HT-29 (cell line): ENCODE results near the gene EPS8L3. TPM values are rescaled to one million over a fixed set of nuclear protein-coding genes. Genes with fewer than 3 reads are reported as not detected.

Experiments used
- DNase-seq: peaks from one replicate; pipeline ENCODE4 v3.0.0-alpha.2; 2015; ENCODE audit warnings: low spot score
- total RNA-seq: library from RNA; depleted of rRNA; stranded (reverse); fragments of >200 nt; shearing (Covaris generic); gene quantifications from 2 replicates; pipeline ENCODE4 v1.2.3, GENCODE V29; 2014

EPS8L3 gene
- total RNA-seq, 1 experiment from 2014 or later, result 120 TPM

DNA sequence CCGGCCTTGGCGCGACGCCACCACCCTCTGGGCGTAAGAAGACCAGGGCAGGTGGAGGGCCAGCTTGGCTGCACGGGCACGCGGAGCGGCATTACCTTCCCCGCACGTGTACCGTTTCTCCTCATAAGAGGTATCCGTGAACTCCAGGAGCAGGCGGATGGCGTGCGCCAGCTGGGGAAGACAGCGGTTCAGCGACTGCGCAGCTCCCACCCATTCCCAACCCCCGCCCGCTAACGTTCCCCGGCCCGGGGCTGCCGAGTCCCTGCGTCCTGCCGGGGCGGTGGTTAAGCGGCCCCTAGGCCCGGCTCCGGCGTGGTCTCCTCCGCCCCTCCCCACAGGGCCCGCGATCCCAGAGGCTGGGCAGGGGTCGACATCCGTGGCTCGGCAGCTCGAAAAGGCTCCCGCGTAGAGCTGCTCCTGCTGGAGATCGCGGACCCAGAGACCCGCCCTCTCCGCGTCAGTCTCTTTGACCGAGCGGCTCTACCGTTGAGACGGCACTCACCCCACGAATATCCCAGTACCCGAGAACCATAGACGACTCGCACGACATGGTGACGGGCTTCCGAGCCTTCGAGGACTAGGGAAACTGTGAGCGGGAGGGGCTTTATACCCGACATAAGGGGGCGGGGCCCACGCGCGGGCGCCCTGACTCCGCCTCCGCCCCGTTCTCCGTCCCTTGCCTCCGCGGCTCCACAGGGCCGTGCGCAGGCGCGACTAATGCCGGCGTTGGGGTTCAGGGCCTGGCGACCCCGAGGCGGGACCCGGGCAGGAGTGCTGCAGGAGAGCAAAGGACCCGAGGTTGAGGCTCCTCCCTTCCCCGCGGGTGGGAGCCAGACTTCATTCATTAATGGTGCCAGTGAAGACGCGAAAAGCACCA is 23.7 kb downstream of the EPS8L3 start:
- DNase-seq, result no peak

- no peak for DNase-seq
Observed at GRCh38 chr1:109733236-109733870, 30.4 kb downstream of the EPS8L3 start.

DNA sequence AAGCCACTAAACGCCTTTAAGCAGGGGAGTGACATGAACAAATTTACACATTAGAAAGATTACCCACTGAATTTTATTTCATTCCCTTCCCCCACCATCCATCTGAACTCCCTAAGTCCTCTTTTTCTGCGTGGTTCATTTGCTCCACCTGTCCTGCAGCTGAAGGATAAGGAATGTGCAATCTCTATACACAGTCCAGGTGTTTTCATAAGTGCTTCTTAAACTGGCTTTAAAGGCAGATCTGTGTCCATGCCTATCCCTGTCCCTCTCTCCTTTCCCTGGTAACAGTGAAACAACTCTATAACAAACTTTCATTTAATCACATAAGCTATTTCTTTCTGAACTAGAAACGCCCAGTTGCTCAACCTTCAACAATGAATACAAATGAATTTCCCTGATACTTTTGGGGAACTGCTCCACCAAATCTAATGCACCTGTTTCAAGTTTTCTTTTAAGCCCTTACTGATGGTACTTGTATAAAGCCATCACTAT is 31.3 kb downstream of the EPS8L3 start:
- peak; percentile 67 for DNase-seq

- no peak for DNase-seq
Observed at GRCh38 chr1:109730666-109731065, 33.1 kb downstream of the EPS8L3 start.

DNA sequence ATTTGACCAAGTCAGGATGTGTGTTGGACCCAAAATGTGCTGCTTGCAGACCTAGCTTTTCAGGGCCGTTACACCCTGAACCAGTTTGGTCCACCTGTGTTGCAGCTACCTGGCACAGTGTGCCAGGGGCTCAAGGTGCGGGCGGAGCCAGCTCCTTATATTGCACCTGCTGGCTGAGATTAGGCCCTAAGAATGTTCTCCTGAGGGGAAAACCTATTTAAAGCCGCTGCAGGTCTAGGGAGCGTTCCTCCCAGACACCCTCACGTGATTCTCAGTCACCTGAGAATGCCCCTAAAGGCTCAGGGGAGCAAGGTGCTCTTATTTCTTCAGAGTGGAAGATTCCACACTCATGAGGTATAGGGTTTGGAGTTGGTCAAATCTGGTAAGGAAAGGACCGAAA is 34.9 kb downstream of the EPS8L3 start:
- DNase-seq, result no peak

- no peak for DNase-seq
Observed at GRCh38 chr1:109726728-109727373, 36.9 kb downstream of the EPS8L3 start.

DNA sequence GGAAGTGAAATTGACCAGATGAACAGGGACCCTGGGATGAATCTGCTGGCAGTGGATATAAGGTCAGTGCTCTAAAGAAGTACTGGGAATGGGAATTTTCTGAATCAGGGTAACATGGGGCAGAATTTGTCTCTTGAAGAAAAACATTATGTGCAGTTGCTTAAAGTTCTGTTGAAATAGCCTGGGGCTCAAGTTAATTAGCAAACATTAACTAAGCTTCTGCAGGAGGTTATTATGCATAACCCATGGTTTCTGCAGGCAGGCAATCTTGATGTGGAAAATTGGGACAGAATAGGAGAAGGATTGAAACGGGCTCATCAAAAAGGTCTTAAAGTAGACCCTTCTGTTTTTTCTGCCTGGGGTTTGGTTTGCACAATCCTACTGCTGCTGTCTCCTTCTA is 37.7 kb downstream of the EPS8L3 start:
- DNase-seq, result no peak

GRCh38 chr1:109725510-109725909 is 38.2 kb downstream of the EPS8L3 start:
- DNase-seq, result no peak

DNA sequence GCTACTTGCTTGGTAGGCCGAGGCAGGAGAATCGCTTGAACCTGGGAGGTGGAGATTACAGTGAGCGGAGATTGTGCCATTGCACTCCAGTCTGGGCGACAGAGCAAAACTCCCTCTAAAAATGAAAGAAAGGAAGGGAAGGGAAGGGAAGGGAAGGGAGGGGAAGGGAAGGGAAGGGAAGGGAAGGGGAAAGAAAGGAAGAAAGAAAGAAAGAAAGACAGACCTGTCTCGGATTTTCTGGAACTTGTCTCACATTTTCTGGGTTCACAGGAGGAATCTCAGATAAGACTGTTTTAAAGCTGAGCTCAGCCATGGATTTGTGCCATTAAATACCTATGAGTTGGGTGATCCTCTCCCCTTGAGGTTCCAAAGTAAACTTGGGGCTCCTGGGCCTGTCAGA is 38.8 kb downstream of the EPS8L3 start:
- DNase-seq, result no peak

- DNase-seq, result no peak
Observed at GRCh38 chr1:109722908-109723691, 40.6 kb downstream of the EPS8L3 start.

DNA sequence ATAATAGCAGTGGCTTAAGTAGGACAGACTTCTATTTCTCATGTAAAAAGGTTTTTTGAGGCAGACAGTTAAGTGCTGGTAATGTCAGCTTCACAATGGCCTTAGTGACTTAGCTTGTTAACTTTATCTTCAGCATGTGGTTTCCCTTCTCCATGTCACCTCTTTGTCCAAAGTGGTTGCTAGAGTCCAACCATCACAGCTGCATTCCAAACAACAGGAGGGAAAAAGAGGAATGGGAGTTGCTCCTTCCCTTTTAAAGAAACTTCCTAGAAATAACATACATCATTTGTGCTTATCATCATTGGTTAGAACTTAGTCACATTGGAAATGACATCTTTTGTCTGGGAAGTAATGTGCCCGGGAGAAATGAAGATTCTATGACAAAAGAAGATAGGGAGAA is 41.8 kb downstream of the EPS8L3 start:
- no peak for DNase-seq

DNA sequence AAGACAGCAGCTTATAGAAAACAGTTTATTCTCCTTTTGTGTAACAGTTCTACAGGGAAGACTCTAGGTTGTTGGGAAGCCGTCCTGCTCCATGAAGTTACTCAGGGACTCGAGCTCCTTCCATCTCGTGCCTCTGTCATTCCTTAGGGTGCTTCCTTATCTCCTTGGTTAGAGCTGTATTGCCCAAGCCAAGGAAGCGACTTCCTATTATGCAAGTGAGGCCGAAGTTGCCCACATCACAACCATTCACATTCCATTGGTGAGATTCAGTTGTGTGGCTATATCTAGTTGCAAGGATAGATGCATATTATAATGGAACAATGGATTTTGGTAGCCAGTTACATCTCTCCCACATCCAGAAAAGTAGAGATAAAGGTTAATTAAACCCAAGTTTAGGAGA is 42.7 kb downstream of the EPS8L3 start:
- DNase-seq, result peak; percentile 1

GRCh38 chr1:109719337-109719837 is 44.3 kb downstream of the EPS8L3 start:
- DNase-seq, result peak; percentile 2

- DNase-seq, result peak; percentile 80
Observed at GRCh38 chr1:109718495-109718894, 45.2 kb downstream of the EPS8L3 start.

- DNase-seq, result no peak
Observed at GRCh38 chr1:109717729-109718128, 46.0 kb downstream of the EPS8L3 start.

DNA sequence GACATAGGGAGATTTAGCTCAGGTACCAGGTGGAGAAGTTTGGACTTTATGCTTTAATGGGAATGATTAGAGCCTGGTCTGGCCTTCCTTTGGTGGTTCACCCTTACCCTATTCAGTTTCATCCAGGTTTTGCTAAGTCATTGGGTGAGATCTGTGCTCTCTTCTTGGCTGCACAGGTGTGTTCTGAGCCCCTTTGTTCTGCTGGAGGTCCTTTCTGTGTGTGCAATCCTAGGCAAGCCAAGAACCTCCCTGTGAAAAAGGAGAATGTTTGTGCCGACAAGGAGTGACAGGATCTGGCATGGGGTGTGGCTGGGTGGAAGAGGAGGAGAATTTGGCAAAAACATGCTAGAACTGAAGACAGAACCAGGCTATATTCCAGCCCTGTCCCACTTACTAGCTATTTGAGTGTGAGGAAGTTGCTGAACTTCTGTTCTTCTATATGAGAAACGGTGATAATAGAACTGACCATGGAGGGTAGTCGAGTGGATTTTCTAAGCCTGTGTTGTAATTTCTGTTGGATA is 47.1 kb downstream of the EPS8L3 start:
- DNase-seq, result no peak

DNA sequence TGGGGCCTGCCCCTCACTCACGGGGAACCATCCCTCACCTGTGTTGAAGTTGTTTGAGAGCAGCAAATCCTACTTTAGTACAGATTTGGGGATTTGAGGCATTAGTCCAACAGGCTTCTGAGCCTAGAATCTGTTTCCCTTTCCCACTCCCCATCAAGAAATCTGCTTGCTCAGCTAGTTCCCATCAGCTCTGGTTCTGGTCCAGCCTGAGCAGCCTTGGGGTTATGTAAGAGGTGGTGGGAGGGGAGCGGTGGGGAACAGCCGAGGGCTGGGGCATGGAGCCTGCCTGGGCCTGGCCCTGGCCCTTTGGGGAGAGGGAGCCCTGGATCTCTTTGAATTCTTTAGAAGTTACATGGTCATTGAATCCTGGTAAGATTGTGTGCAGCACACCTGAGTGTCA is 47.6 kb downstream of the EPS8L3 start:
- DNase-seq, result no peak

DNA sequence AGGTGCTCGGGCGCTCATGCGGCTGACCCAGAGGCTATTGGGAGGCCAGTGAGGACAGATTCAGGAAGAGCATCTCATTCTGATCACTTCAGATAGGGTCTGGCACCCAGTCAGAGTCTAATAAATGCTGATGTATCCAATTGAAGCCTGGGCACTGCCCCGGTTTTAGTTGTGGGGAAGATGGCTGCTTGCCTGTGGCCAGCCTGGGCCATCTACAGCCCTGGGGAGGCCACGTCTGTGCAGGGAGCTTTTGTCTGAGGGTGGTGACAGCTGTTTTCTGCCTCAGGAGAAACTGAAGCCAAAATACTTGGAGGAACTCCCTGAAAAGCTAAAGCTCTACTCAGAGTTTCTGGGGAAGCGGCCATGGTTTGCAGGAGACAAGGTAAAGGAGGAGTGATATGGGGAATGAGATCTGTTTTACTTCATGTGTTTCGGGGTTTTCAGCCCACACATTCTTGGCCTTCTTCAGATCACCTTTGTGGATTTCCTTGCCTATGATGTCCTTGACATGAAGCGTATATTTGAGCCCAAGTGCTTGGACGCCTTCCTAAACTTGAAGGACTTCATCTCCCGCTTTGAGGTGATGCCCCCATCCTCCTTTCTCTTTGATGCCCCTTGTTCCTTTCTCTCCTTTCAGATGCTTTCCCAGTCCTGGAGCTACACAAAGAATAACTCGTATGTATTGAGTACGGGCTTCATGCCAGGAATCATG is 48.9 kb downstream of the EPS8L3 start:
- no peak for DNase-seq

- no peak for DNase-seq
Observed at GRCh38 chr1:109713636-109714035, 50.1 kb downstream of the EPS8L3 start.

GRCh38 chr1:109712321-109712864 is 51.3 kb downstream of the EPS8L3 start:
- DNase-seq, result no peak
